ENCODE results near the gene GSTK1.

- TF ChIP-seq CTCF (IDR thresholded peaks at IDR 0.05; ENCODE audit: low read depth, low read length, poor library complexity, severe bottlenecking) (no peak), EZH2phosphoT487 (IDR thresholded peaks at IDR 0.05; ENCODE audit: borderline replicate concordance, low read length) (no peak)
Measured at GRCh38 chr7:143265017-143265693, 1.9 kb downstream of the GSTK1 start.
